HCT116 (cell line): ENCODE results near the gene CACNG3. TPM values are rescaled to one million over a fixed set of nuclear protein-coding genes. Genes with fewer than 3 reads are reported as not detected.

Experiments used
- ATAC-seq: fragments of 200-7000 bp; cut with Tn5 transposase; 2 replicates; pipeline ENCODE4 v1.9.1; 2020; ENCODE audit warnings: mild to moderate bottlenecking, moderate library complexity
- BruUV-seq: library from RNA; stranded (reverse); fragments of 400-500 nt; replicated peaks from 2 replicates; lab custom pipeline; 2021; lab: Mats Ljungman, UMichigan
- CTCF ChIA-PET: fragments of 300-600 bp; sonication (Branson Sonifier 250); formaldehyde crosslinking; loops from one replicate; lab custom pipeline; 2021; ENCODE audit warnings: antibody characterized with exemption; lab: Charles Lee
- POLR2A ChIA-PET: fragments of 300-600, 350-600 bp; sonication (Branson Sonifier 250); formaldehyde crosslinking; loops from one replicate; lab custom pipeline; 2021; ENCODE audit warnings: antibody characterized with exemption; lab: Charles Lee
- RAD21 ChIA-PET, 2 experiments: fragments of 300-600 bp; sonication (Branson Sonifier 250); formaldehyde crosslinking; loops; one replicate each; lab custom pipeline; 2023; ENCODE audit warnings: low total read pairs in 2 of 2; ENCODE audit not compliant: uncharacterized antibody in 2 of 2, unreplicated experiment in 2 of 2, low non-redundant PET in 1 of 2; lab: Charles Lee
- DNase-seq: peaks from one replicate; pipeline ENCODE4 v3.0.0-alpha.2; 2010; ENCODE audit warnings: low read depth, low spot score
- H2AFZ ChIP-seq: fragments of 200-600 bp; shearing (Covaris generic), sonication (generic); 2 replicates; pipeline ENCODE4 v1.6.1; 2017; ENCODE audit warnings: low read depth, mixed run types, mixed read lengths, antibody characterized with exemption, low read length; ENCODE audit not compliant: poor library complexity, severe bottlenecking
- H3K27ac ChIP-seq: 2 replicates; pipeline ENCODE4 v1.5.1; 2012; ENCODE audit warnings: low read depth, low read length
- H3K27me3 ChIP-seq: fragments of 200-600 bp; sonication (generic); 2 replicates; pipeline ENCODE4 v1.6.1; 2016; ENCODE audit warnings: mixed run types, low read length, mixed read lengths; ENCODE audit not compliant: insufficient read depth
- H3K36me3 ChIP-seq, 2 experiments: fragments of 200-500 bp in 1 of 2; fragments of 200-600 bp in 1 of 2; sonication (Bioruptor generic) in 1 of 2; sonication (generic) in 1 of 2; 2 replicates each; pipeline versions ENCODE4 v1.5.1 to v1.6.1; 2014 to 2016; ENCODE audit warnings: low read length in 2 of 2, inconsistent platforms in 1 of 2, mixed read lengths in 1 of 2, mixed run types in 1 of 2; ENCODE audit not compliant: insufficient read depth in 2 of 2, control insufficient read depth in 1 of 2
- H3K4me1 ChIP-seq, 2 experiments: fragments of 200-600 bp in 1 of 2; sonication (generic) in 1 of 2; 2 replicates each; pipeline versions ENCODE4 v1.5.1 to v1.6.1; 2012 to 2017; ENCODE audit warnings: low read length in 2 of 2, inconsistent platforms in 1 of 2, mild to moderate bottlenecking in 1 of 2, mixed read lengths in 1 of 2, mixed run types in 1 of 2, moderate library complexity in 1 of 2; ENCODE audit not compliant: insufficient read depth in 2 of 2, control insufficient read depth in 1 of 2
- H3K4me2 ChIP-seq: fragments of 200-600 bp; sonication (generic); 2 replicates; pipeline ENCODE4 v1.6.1; 2017; ENCODE audit warnings: mixed run types, low read length, mixed read lengths
- H3K4me3 ChIP-seq, 2 experiments: fragments of 200-600 bp in 1 of 2; sonication (generic) in 1 of 2; replicated peaks in 1 of 2; 2 replicates each; pipeline ENCODE4 v1.5.1; 2011 to 2016; ENCODE audit warnings: low read length in 2 of 2, control low read depth in 1 of 2, low read depth in 1 of 2, mild to moderate bottlenecking in 1 of 2, mixed read lengths in 1 of 2, mixed run types in 1 of 2
- H3K79me2 ChIP-seq: fragments of 200-600 bp; sonication (generic); 2 replicates; pipeline ENCODE4 v1.6.1; 2017; ENCODE audit warnings: mild to moderate bottlenecking, mixed run types, low read length, moderate library complexity, mixed read lengths; ENCODE audit not compliant: insufficient read depth
- H3K9ac ChIP-seq: fragments of 200-600 bp; sonication (generic); 2 replicates; pipeline ENCODE4 v1.6.1; 2016; ENCODE audit warnings: low read length, mixed read lengths
- H3K9me2 ChIP-seq: fragments of 200-600 bp; sonication (generic), shearing (Covaris generic); 2 replicates; pipeline ENCODE4 v1.6.1; 2017; ENCODE audit warnings: mixed run types, mild to moderate bottlenecking, moderate library complexity; ENCODE audit not compliant: insufficient read depth
- H3K9me3 ChIP-seq, 2 experiments: fragments of 200-500 bp in 1 of 2; fragments of 200-600 bp in 1 of 2; sonication (Bioruptor generic) in 1 of 2; sonication (generic) in 1 of 2; 2 replicates each; pipeline ENCODE4 v1.6.1; 2014 to 2017; ENCODE audit warnings: low read length in 2 of 2, mixed read lengths in 2 of 2, inconsistent platforms in 1 of 2, low read depth in 1 of 2, mild to moderate bottlenecking in 1 of 2, mixed run types in 1 of 2, moderate library complexity in 1 of 2; ENCODE audit not compliant: control insufficient read depth in 1 of 2, insufficient read depth in 1 of 2
- H4K20me1 ChIP-seq: fragments of 200-600 bp; sonication (generic), shearing (Covaris generic); 2 replicates; pipeline ENCODE4 v1.6.1; 2017; ENCODE audit warnings: mixed run types, mild to moderate bottlenecking, moderate library complexity; ENCODE audit not compliant: insufficient read depth
- EZH2phosphoT487 ChIP-seq: fragments of 200-600 bp; IDR thresholded peaks from 2 replicates; pipeline ENCODE4 v1.6.1; 2018; ENCODE audit warnings: antibody characterized with exemption, borderline replicate concordance
- JUND ChIP-seq: IDR thresholded peaks from 2 replicates; pipeline ENCODE4 v1.6.1; 2012
- intact Hi-C: fragments of 100-400 bp; cut with micrococcal nuclease; formaldehyde crosslinking; loops from 2 replicates; pipeline ENCODE4 v1.10.0; 2022
- total RNA-seq: library from RNA; stranded (reverse); gene quantifications from one replicate; pipeline ENCODE4 v1.2.1, GENCODE V29; 2021; ENCODE audit not compliant: unreplicated experiment
- TF ChIP-seq, protein P1 (sequence below): IDR thresholded peaks from 2 replicates; pipeline ENCODE4 v1.6.1; 2012; ENCODE audit warnings: low read depth
- TF ChIP-seq, protein P2 (sequence below), 3 experiments: fragments of 200-600 bp in 1 of 3; sonication (generic) in 1 of 3; IDR thresholded peaks in 2 of 3; conservative IDR thresholded peaks in 1 of 3; 2 replicates each; pipeline ENCODE4 v1.5.1; 2012 to 2017; ENCODE audit warnings: low read depth in 2 of 3, low read length in 2 of 3, antibody characterized with exemption in 1 of 3, borderline replicate concordance in 1 of 3, control low read depth in 1 of 3, mild to moderate bottlenecking in 1 of 3, mixed read lengths in 1 of 3, mixed run types in 1 of 3, moderate library complexity in 1 of 3; ENCODE audit not compliant: insufficient read depth in 1 of 3

Gene CACNG3
- total RNA-seq, 1 experiment from 2014 or later, result not detected

DNA sequence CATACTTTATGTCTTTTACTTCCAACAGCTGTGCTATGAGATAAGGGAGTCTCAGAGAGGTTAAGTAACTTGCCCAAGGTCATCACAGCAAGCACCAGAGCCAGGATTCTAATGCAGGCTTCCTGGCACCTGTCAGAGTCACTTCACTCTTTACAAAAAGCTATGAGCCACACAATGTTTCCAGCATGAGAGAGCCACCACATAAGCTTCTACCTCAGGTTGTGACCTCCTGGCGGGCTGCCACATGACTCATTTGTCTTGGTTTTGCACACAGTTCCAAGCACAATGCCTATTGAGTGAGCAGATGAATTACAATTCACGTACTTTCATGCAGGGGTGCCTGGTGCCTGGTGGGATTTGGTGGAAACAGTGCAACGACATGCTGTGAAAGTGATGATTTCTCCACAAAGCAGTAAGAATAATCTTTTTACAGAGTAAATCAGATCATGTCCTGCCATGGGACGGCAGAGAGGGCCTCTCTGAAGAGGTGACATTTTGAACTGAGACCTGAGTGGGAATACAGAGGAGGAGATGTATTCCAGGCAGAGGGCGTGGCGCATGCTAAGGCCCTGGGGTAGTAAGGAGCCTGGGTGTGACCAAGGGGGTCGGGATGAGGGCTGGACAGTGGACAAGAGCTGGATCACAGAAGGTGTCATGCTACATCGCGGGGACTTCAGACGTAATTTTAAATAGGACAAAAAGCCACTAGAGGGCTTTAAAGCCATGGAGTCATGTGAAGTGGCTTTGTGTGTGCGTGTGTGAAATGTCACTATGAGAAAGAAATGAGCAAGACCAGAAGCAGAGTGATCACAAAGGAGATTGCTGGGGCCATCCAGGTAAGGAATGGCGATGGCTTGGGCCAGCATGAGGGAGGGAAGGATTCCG, 53.4 kb downstream of the CACNG3 start:
- no peaks in the 10 kb centered on the region for H3K36me3 ChIP-seq
- no peak overlapping the region for H3K4me2 ChIP-seq
- no peak overlapping the region for H2AFZ ChIP-seq
- H3K9me2 ChIP-seq, result no peaks in the 10 kb centered on the region
- H3K4me1 ChIP-seq, result peaks cover 6 to 8% of the 10 kb centered on the region in 2 experiments; a peak in 2 of 4 replicates
- H3K9me3 ChIP-seq, result no peaks in the 10 kb centered on the region
- POLR2A ChIA-PET, result no interaction called here
- H3K27ac ChIP-seq, result no peak overlapping the region
- peaks cover 31% of the 10 kb centered on the region for H3K27me3 ChIP-seq
- no TSS peak for BruUV-seq
- RAD21 ChIA-PET, result no interaction called here
- ATAC-seq, result peak; percentile 60
- DNase-seq, result peak; percentile 36
- CTCF ChIA-PET, result interaction anchor here (0.7 kb wide), 1 partner anchor 195 kb away, joined by 4 read pairs; no protein-coding TSS in a partner anchor
- no peak overlapping the region for H3K9ac ChIP-seq
- no peak overlapping the region for H3K4me3 ChIP-seq
- TF ChIP-seq JUND (0 out of 2 replicates have a peak, but pooled peaks have one; percentile 13), EZH2phosphoT487 (no peak)
- TF ChIP-seq, protein P1, sequence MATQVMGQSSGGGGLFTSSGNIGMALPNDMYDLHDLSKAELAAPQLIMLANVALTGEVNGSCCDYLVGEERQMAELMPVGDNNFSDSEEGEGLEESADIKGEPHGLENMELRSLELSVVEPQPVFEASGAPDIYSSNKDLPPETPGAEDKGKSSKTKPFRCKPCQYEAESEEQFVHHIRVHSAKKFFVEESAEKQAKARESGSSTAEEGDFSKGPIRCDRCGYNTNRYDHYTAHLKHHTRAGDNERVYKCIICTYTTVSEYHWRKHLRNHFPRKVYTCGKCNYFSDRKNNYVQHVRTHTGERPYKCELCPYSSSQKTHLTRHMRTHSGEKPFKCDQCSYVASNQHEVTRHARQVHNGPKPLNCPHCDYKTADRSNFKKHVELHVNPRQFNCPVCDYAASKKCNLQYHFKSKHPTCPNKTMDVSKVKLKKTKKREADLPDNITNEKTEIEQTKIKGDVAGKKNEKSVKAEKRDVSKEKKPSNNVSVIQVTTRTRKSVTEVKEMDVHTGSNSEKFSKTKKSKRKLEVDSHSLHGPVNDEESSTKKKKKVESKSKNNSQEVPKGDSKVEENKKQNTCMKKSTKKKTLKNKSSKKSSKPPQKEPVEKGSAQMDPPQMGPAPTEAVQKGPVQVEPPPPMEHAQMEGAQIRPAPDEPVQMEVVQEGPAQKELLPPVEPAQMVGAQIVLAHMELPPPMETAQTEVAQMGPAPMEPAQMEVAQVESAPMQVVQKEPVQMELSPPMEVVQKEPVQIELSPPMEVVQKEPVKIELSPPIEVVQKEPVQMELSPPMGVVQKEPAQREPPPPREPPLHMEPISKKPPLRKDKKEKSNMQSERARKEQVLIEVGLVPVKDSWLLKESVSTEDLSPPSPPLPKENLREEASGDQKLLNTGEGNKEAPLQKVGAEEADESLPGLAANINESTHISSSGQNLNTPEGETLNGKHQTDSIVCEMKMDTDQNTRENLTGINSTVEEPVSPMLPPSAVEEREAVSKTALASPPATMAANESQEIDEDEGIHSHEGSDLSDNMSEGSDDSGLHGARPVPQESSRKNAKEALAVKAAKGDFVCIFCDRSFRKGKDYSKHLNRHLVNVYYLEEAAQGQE, result no peak
- TF ChIP-seq, protein P2, sequence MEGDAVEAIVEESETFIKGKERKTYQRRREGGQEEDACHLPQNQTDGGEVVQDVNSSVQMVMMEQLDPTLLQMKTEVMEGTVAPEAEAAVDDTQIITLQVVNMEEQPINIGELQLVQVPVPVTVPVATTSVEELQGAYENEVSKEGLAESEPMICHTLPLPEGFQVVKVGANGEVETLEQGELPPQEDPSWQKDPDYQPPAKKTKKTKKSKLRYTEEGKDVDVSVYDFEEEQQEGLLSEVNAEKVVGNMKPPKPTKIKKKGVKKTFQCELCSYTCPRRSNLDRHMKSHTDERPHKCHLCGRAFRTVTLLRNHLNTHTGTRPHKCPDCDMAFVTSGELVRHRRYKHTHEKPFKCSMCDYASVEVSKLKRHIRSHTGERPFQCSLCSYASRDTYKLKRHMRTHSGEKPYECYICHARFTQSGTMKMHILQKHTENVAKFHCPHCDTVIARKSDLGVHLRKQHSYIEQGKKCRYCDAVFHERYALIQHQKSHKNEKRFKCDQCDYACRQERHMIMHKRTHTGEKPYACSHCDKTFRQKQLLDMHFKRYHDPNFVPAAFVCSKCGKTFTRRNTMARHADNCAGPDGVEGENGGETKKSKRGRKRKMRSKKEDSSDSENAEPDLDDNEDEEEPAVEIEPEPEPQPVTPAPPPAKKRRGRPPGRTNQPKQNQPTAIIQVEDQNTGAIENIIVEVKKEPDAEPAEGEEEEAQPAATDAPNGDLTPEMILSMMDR (IDR thresholded peaks at IDR 0.05 in 2 of 3, conservative IDR thresholded peaks at IDR 0.05 in 1 of 3; ENCODE audit: borderline replicate concordance in 1 of 3, insufficient read depth in 1 of 3, low read depth in 2 of 3, low read length in 2 of 3), result peak in 1 of 3 experiments; percentile 8; a peak in 1 of 6 replicates
- H4K20me1 ChIP-seq, result no peaks in the 10 kb centered on the region; the same call in 1 of the 2 replicates
- intact Hi-C loops, result loop anchor here (5.0 kb wide), 1 partner anchor 193 kb away; no protein-coding TSS in a partner anchor
- no peaks in the 10 kb centered on the region for H3K79me2 ChIP-seq
